Neuronal stem cell (in vitro differentiated cells): ENCODE data around the gene PIK3R5.

Experiments
- DNase-seq: peaks from one replicate; pipeline ENCODE4 v3.0.0-alpha.2; 2013; ENCODE audit warnings: low spot score
- H2AFZ ChIP-seq: one replicate; pipeline ENCODE4 v1.6.1; 2013; ENCODE audit warnings: mild to moderate bottlenecking, low read length, inconsistent platforms
- H2AK5ac ChIP-seq: 2 replicates; pipeline ENCODE4 v1.6.1; 2013; ENCODE audit warnings: low read depth, mild to moderate bottlenecking, inconsistent platforms, low read length, moderate library complexity, mixed read lengths
- H2BK120ac ChIP-seq: 2 replicates; pipeline ENCODE4 v1.6.1; 2013; ENCODE audit warnings: low read depth, mild to moderate bottlenecking, inconsistent platforms, low read length, moderate library complexity, mixed read lengths
- H2BK12ac ChIP-seq: one replicate; pipeline ENCODE4 v1.6.1; 2013; ENCODE audit warnings: low read length, inconsistent platforms
- H2BK15ac ChIP-seq: 2 replicates; pipeline ENCODE4 v1.6.1; 2013; ENCODE audit warnings: mild to moderate bottlenecking, low read length, inconsistent platforms, mixed read lengths
- H2BK5ac ChIP-seq: one replicate; pipeline ENCODE4 v1.6.1; 2013; ENCODE audit warnings: inconsistent platforms, mild to moderate bottlenecking, low read length, moderate library complexity
- H3K14ac ChIP-seq: one replicate; pipeline ENCODE4 v1.6.1; 2013; ENCODE audit warnings: low read length, inconsistent platforms
- H3K18ac ChIP-seq: 2 replicates; pipeline ENCODE4 v1.6.1; 2013; ENCODE audit warnings: low read length, inconsistent platforms
- H3K23ac ChIP-seq: 2 replicates; pipeline ENCODE4 v1.6.1; 2013; ENCODE audit warnings: low read depth, mild to moderate bottlenecking, mixed read lengths, low read length, inconsistent platforms; ENCODE audit not compliant: poor library complexity
- H3K27ac ChIP-seq: replicated peaks from 3 replicates; pipeline ENCODE4 v1.5.1; 2013; ENCODE audit warnings: low read length, inconsistent platforms
- H3K27me3 ChIP-seq, 3 experiments: 2 replicates each; pipeline ENCODE4 v1.6.1; 2013; ENCODE audit warnings: low read length in 3 of 3, mild to moderate bottlenecking in 2 of 3, inconsistent platforms in 1 of 3, low read depth in 1 of 3, mixed read lengths in 1 of 3, moderate library complexity in 1 of 3; ENCODE audit not compliant: control insufficient read depth in 3 of 3, insufficient read depth in 3 of 3
- H3K36me3 ChIP-seq, 2 donors: replicated peaks in 1 of 2; 2 replicates each; pipeline ENCODE4 v1.6.1; 2013; ENCODE audit warnings: low read length in 2 of 2; ENCODE audit not compliant: control insufficient read depth in 2 of 2, insufficient read depth in 2 of 2
- H3K4ac ChIP-seq: 2 replicates; pipeline ENCODE4 v1.6.1; 2013; ENCODE audit warnings: inconsistent platforms, mild to moderate bottlenecking, low read length, moderate library complexity
- H3K4me1 ChIP-seq, 2 donors: 1 replicate in 1 of 2; 2 replicates in 1 of 2; pipeline ENCODE4 v1.6.1; 2013; ENCODE audit warnings: low read length in 2 of 2, low read depth in 1 of 2; ENCODE audit not compliant: control insufficient read depth in 2 of 2, insufficient read depth in 1 of 2
- H3K4me2 ChIP-seq: one replicate; pipeline ENCODE4 v1.6.1; 2013; ENCODE audit warnings: mild to moderate bottlenecking, low read length, inconsistent platforms; ENCODE audit not compliant: insufficient read depth, poor library complexity, severe bottlenecking
- H3K4me3 ChIP-seq, 2 donors: 2 replicates each; pipeline ENCODE4 v1.5.1; 2013; ENCODE audit warnings: low read length in 2 of 2, mild to moderate bottlenecking in 2 of 2, inconsistent platforms in 1 of 2, moderate library complexity in 1 of 2
- H3K79me1 ChIP-seq: one replicate; pipeline ENCODE4 v1.6.1; 2013; ENCODE audit warnings: low read depth, mild to moderate bottlenecking, inconsistent platforms, low read length, moderate library complexity
- H3K9ac ChIP-seq: one replicate; pipeline ENCODE4 v1.6.1; 2013; ENCODE audit warnings: mild to moderate bottlenecking, low read depth, low read length, inconsistent platforms; ENCODE audit not compliant: poor library complexity
- H3K9me3 ChIP-seq, 2 donors: replicated peaks in 1 of 2; 2 replicates each; pipeline versions ENCODE3 to v1.6.1; 2013; ENCODE audit warnings: low read length in 2 of 2, mild to moderate bottlenecking in 2 of 2, inconsistent platforms in 1 of 2, low read depth in 1 of 2, mixed read lengths in 1 of 2, moderate library complexity in 1 of 2; ENCODE audit not compliant: control insufficient read depth in 2 of 2, insufficient read depth in 1 of 2
- H4K8ac ChIP-seq: one replicate; pipeline ENCODE4 v1.6.1; 2013; ENCODE audit warnings: low read depth, mild to moderate bottlenecking, inconsistent platforms, low read length, moderate library complexity
- H4K91ac ChIP-seq: one replicate; pipeline ENCODE4 v1.6.1; 2013; ENCODE audit warnings: low read length, low read depth, mild to moderate bottlenecking, inconsistent platforms; ENCODE audit not compliant: poor library complexity
- WGBS, 2 donors: extraction: QIAGEN DNeasy Blood & Tissue Kit; methylation state at CpG; one replicate each; pipeline ENCODE4 v1.1.7; 2013; ENCODE audit warnings: missing lambda C conversion rate in 2 of 2, mixed read lengths in 1 of 2; ENCODE audit not compliant: insufficient read length in 2 of 2, insufficient replicate concordance in 1 of 2; ENCODE audit errors: extremely low coverage in 2 of 2; 5-methylcytosine and 5-hydroxymethylcytosine counted together

Gene PIK3R5

GRCh38 chr17:8880466-8880865 lies 85.0 kb downstream of the PIK3R5 start:
- no CpG with 5 or more reads among the region's 7 CpGs for WGBS, 2 donors
- H2AK5ac ChIP-seq: no peak overlapping the region
- H3K4me2 ChIP-seq: no peak overlapping the region
- no peak overlapping the region for H2BK120ac ChIP-seq
- peak overlapping the region; percentile 28 for H3K18ac ChIP-seq
- H3K27me3 ChIP-seq: peaks cover 0 to 27% (median 0%) of the 10 kb centered on the region in 3 experiments
- no peak overlapping the region for H3K4ac ChIP-seq
- H2AFZ ChIP-seq: no peak overlapping the region
- H3K27ac ChIP-seq: no peak overlapping the region
- H4K91ac ChIP-seq: no peak overlapping the region
- peaks cover 0 to 7% of the 10 kb centered on the region in 2 donors for H3K4me1 ChIP-seq
- no peaks in the 10 kb centered on the region for H3K79me1 ChIP-seq
- H2BK5ac ChIP-seq: peak overlapping the region; percentile 59
- peak overlapping the region; percentile 6 for H2BK12ac ChIP-seq
- H3K36me3 ChIP-seq: no peaks in the 10 kb centered on the region
- H3K9me3 ChIP-seq: no peaks in the 10 kb centered on the region
- H4K8ac ChIP-seq: no peak overlapping the region
- no peak overlapping the region for H3K14ac ChIP-seq
- no peak overlapping the region for H3K23ac ChIP-seq
- H3K4me3 ChIP-seq: no peak overlapping the region
- H3K9ac ChIP-seq: no peak overlapping the region
- peak overlapping the region; percentile 20 for H2BK15ac ChIP-seq
- DNase-seq: no peak

GRCh38 chr17:8879410-8879809 lies 86.1 kb downstream of the PIK3R5 start:
- Histone ChIP-seq H3K27ac (no peak overlapping the region), H2AFZ (no peak overlapping the region), H3K79me1 (no peaks in the 10 kb centered on the region), H3K27me3 (peaks cover 0 to 28% (median 0%) of the 10 kb centered on the region in 3 experiments), H2BK120ac (no peak overlapping the region), H3K4me1 (peaks cover 0 to 7% of the 10 kb centered on the region in 2 donors), H3K36me3 (no peaks in the 10 kb centered on the region), H3K9ac (no peak overlapping the region), H3K4ac (no peak overlapping the region), H2BK12ac (no peak overlapping the region), H3K14ac (no peak overlapping the region), H4K8ac (no peak overlapping the region), H3K18ac (peak overlapping the region; percentile 39), H2BK5ac (no peak overlapping the region), H4K91ac (no peak overlapping the region), H3K23ac (no peak overlapping the region), H3K9me3 (no peaks in the 10 kb centered on the region), H2BK15ac (no peak overlapping the region), H2AK5ac (no peak overlapping the region), H3K4me2 (no peak overlapping the region), H3K4me3 (no peak overlapping the region)
- WGBS, 2 donors: no CpG with 5 or more reads among the region's 7 CpGs
- DNase-seq: no peak

GRCh38 chr17:8877984-8878383 lies 87.5 kb downstream of the PIK3R5 start:
- Histone ChIP-seq H3K4me1 (peaks cover 0 to 7% of the 10 kb centered on the region in 2 donors), H3K27ac (no peak overlapping the region), H2AK5ac (peak overlapping the region; percentile 40), H2BK12ac (no peak overlapping the region), H2AFZ (no peak overlapping the region), H3K9me3 (no peaks in the 10 kb centered on the region), H2BK15ac (no peak overlapping the region), H3K9ac (peak overlapping the region; percentile 37), H3K14ac (no peak overlapping the region), H3K18ac (no peak overlapping the region), H4K91ac (no peak overlapping the region), H3K4ac (peak overlapping the region; percentile 1), H3K79me1 (no peaks in the 10 kb centered on the region), H3K23ac (no peak overlapping the region), H3K4me2 (no peak overlapping the region), H2BK120ac (no peak overlapping the region), H3K27me3 (peaks cover 0 to 31% (median 0%) of the 10 kb centered on the region in 3 experiments), H3K4me3 (no peak overlapping the region), H4K8ac (no peak overlapping the region), H2BK5ac (no peak overlapping the region), H3K36me3 (no peaks in the 10 kb centered on the region)
- no peak for DNase-seq
- no CpG with 5 or more reads among the region's 4 CpGs for WGBS, 2 donors

GRCh38 chr17:8875957-8876356 lies 89.5 kb downstream of the PIK3R5 start:
- H3K4ac ChIP-seq: no peak overlapping the region
- no peak overlapping the region for H4K91ac ChIP-seq
- H3K27me3 ChIP-seq: peaks cover 0 to 32% (median 0%) of the 10 kb centered on the region in 3 experiments
- no peak overlapping the region for H3K27ac ChIP-seq
- no peaks in the 10 kb centered on the region for H3K9me3 ChIP-seq
- H3K4me2 ChIP-seq: no peak overlapping the region
- WGBS, 2 donors: no CpG with 5 or more reads among the region's 5 CpGs
- H2BK15ac ChIP-seq: no peak overlapping the region
- DNase-seq: no peak
- H3K23ac ChIP-seq: no peak overlapping the region
- no peak overlapping the region for H3K4me3 ChIP-seq
- no peaks in the 10 kb centered on the region for H3K36me3 ChIP-seq
- peaks cover 0 to 7% of the 10 kb centered on the region in 2 donors for H3K4me1 ChIP-seq
- H2BK12ac ChIP-seq: no peak overlapping the region
- no peak overlapping the region for H3K14ac ChIP-seq
- no peaks in the 10 kb centered on the region for H3K79me1 ChIP-seq
- no peak overlapping the region for H3K9ac ChIP-seq
- no peak overlapping the region for H4K8ac ChIP-seq
- no peak overlapping the region for H2BK120ac ChIP-seq
- no peak overlapping the region for H2AK5ac ChIP-seq
- no peak overlapping the region for H2BK5ac ChIP-seq
- no peak overlapping the region for H2AFZ ChIP-seq
- H3K18ac ChIP-seq: no peak overlapping the region
